Thyroid gland (tissue), 4 donors: Measurements from ENCODE around the gene CRTAC1. TPM values are rescaled to one million over a fixed set of nuclear protein-coding genes. Genes with fewer than 3 reads are reported as not detected.

Source experiments
- DNase-seq, 2 donors: peaks; one replicate each; pipeline ENCODE4 v3.0.0-alpha.2; 2019
- H3K27ac ChIP-seq, 3 donors: fragments of 200-600 bp; sonication (generic); 1 replicate in 2 of 3; 2 replicates in 1 of 3; pipeline ENCODE4 v1.5.1; 2016 to 2019; ENCODE audit warnings: mild to moderate bottlenecking in 1 of 3, moderate library complexity in 1 of 3
- H3K27me3 ChIP-seq: fragments of 200-600 bp; sonication (generic); one replicate; pipeline ENCODE4 v1.5.1; 2019
- H3K36me3 ChIP-seq, 2 donors: fragments of 200-600 bp; sonication (generic); one replicate each; pipeline ENCODE4 v1.5.1; 2016 to 2019
- H3K4me1 ChIP-seq, 2 donors: fragments of 200-600 bp; sonication (generic); one replicate each; pipeline ENCODE4 v1.5.1; 2017 to 2019
- H3K4me3 ChIP-seq, 3 donors: fragments of 200-600 bp; sonication (generic); replicated peaks in 1 of 3; 1 replicate in 2 of 3; 2 replicates in 1 of 3; pipeline ENCODE4 v1.5.1; 2016; ENCODE audit warnings: mild to moderate bottlenecking in 1 of 3
- H3K9me3 ChIP-seq: fragments of 200-600 bp; sonication (generic); one replicate; pipeline ENCODE4 v1.5.1; 2017
- CTCF ChIP-seq, 6 experiments: fragments of 200-600 bp in 3 of 6; fragments of 450-650 bp in 3 of 6; sonication (generic) in 3 of 6; IDR thresholded peaks; one replicate each; pipeline ENCODE4 v1.5.1; 2016 to 2019; ENCODE audit warnings: antibody characterized with exemption in 6 of 6, mild to moderate bottlenecking in 2 of 6, inconsistent platforms in 1 of 6, moderate library complexity in 1 of 6
- POLR2A ChIP-seq, 2 donors: fragments of 450-650 bp; IDR thresholded peaks; one replicate each; pipeline ENCODE4 v1.6.1; 2017; ENCODE audit warnings: antibody characterized with exemption in 2 of 2, mild to moderate bottlenecking in 2 of 2, moderate library complexity in 1 of 2
- WGBS, 2 donors: methylation state at CpG; one replicate each; pipeline ENCODE4 v1.1.5; 2017; 5-methylcytosine and 5-hydroxymethylcytosine counted together
- intact Hi-C: fragments of 100-400 bp; cut with DNase I; formaldehyde crosslinking; loops from one replicate; pipeline ENCODE4 v1.15.1; 2023
- total RNA-seq, 4 donors: library from RNA; depleted of rRNA; stranded (reverse); fragments of >200 nt; gene quantifications; one replicate each; pipeline ENCODE4 v1.2.3, GENCODE V29; 2016

The CRTAC1 gene
- total RNA-seq, 4 donors from 2014 or later = 2.6 to 7.3 (median 3.7) TPM

GRCh38 chr10:97907830-97908229 is 122.6 kb downstream of the CRTAC1 start:
- Histone ChIP-seq H3K4me3 (no peak overlapping the region), H3K27me3 (no peaks in the 10 kb centered on the region), H3K36me3 (no peaks in the 10 kb centered on the region), H3K4me1 (no peaks in the 10 kb centered on the region), H3K9me3 (no peaks in the 10 kb centered on the region), H3K27ac (no peak overlapping the region)
- 91 to 92% methylated on average over 12 of the region's 12 CpGs for WGBS, 2 donors
- no peak for TF ChIP-seq CTCF (IDR thresholded peaks at IDR 0.05)
- TF ChIP-seq POLR2A (IDR thresholded peaks at IDR 0.05) = no peak
- intact Hi-C loops = no loop called here
- no peak for DNase-seq

DNA sequence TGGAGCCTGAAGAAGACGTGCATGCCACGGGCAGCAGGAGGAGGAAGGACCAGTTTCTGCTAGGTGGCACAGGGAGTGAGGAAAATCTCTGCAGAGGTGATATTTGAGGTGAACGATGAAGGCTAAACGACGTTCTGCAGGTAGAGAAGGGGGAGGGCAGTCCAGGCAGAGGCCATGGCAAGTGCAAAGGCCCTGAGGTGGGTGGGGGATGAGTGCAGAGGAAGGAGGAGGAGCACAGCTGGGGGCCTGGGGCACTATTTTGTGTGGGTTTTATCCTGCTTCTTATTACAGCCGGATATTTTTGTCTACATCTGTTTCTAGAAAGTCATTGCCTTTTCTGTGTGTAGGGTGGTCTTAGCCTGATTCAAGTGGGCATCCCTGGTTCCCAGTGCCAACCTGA is 123.2 kb downstream of the CRTAC1 start:
- intact Hi-C loops = no loop called here
- no peaks in the 10 kb centered on the region for H3K27me3 ChIP-seq
- 87% methylated on average over 5 of the region's 6 CpGs for WGBS, 2 donors

DNA sequence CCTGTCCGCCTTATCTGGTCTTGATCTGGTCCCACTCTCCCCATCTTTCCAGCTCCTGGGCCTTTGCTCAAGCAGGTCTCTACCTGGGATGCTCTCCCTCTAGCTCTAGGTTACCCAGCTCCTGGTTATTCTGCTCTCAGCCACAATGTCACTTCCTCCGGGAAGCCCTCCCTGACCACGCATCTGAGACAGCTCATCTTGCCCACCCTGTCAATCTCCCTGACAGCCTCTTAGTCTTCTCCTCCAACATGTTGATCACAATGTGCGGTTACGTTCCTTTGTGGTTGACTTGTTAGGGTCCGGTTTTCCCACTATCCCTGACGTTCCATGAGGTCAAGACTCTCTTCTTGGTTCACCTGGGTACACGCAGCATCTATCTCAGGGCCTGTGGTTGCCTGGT is 125.1 kb downstream of the CRTAC1 start:
- no peaks in the 10 kb centered on the region for H3K36me3 ChIP-seq
- intact Hi-C loops = no loop called here
- H3K4me3 ChIP-seq = no peak overlapping the region
- no peaks in the 10 kb centered on the region for H3K4me1 ChIP-seq
- 89 to 93% methylated on average over 8 of the region's 8 CpGs for WGBS, 2 donors
- no peaks in the 10 kb centered on the region for H3K9me3 ChIP-seq
- DNase-seq = no peak
- H3K27me3 ChIP-seq = no peaks in the 10 kb centered on the region
- TF ChIP-seq POLR2A (IDR thresholded peaks at IDR 0.05) (no peak), CTCF (IDR thresholded peaks at IDR 0.05) (no peak)
- no peak overlapping the region for H3K27ac ChIP-seq

More for the DNA sequence above, 123.2 kb downstream of the CRTAC1 start:
- Histone ChIP-seq H3K36me3 (no peaks in the 10 kb centered on the region), H3K4me3 (no peak overlapping the region), H3K4me1 (no peaks in the 10 kb centered on the region), H3K9me3 (no peaks in the 10 kb centered on the region), H3K27ac (no peak overlapping the region)
- DNase-seq = no peak
- no peak for TF ChIP-seq CTCF (IDR thresholded peaks at IDR 0.05)
- no peak for TF ChIP-seq POLR2A (IDR thresholded peaks at IDR 0.05)

- Histone ChIP-seq H3K27ac (no peak overlapping the region), H3K36me3 (no peaks in the 10 kb centered on the region), H3K27me3 (no peaks in the 10 kb centered on the region), H3K9me3 (no peaks in the 10 kb centered on the region), H3K4me3 (no peak overlapping the region), H3K4me1 (no peaks in the 10 kb centered on the region)
- intact Hi-C loops = no loop called here
- DNase-seq = no peak
- no peak for TF ChIP-seq POLR2A (IDR thresholded peaks at IDR 0.05)
- no peak for TF ChIP-seq CTCF (IDR thresholded peaks at IDR 0.05)
- 88 to 90% methylated on average over 10 to 11 of the region's 11 CpGs for WGBS, 2 donors
Measured at GRCh38 chr10:97904576-97904975, 125.8 kb downstream of the CRTAC1 start.

- TF ChIP-seq CTCF (IDR thresholded peaks at IDR 0.05) (no peak), POLR2A (IDR thresholded peaks at IDR 0.05) (no peak)
- intact Hi-C loops = no loop called here
- Histone ChIP-seq H3K27ac (no peak overlapping the region), H3K36me3 (no peaks in the 10 kb centered on the region), H3K4me3 (no peak overlapping the region), H3K27me3 (no peaks in the 10 kb centered on the region), H3K4me1 (peaks cover 0 to 3% of the 10 kb centered on the region in 2 donors), H3K9me3 (no peaks in the 10 kb centered on the region)
- 51 to 52% methylated on average over 5 of the region's 5 CpGs for WGBS, 2 donors
- DNase-seq = no peak
Measured at GRCh38 chr10:97904018-97904381, 126.4 kb downstream of the CRTAC1 start.
